ENCODE results near the gene MRPL47.
A peak's percentile ranks its signal among the peaks of the same experiment; 100 is the strongest.

MRPL47 gene

GRCh38 chr3:179590669-179591068 lies 13.8 kb downstream of the MRPL47 start:
- DNase-seq, result no peak

GRCh38 chr3:179589143-179589542 lies 15.3 kb downstream of the MRPL47 start:
- DNase-seq, result no peak

- no peak for DNase-seq
These were observed 23.4 kb downstream of the MRPL47 start for GRCh38 chr3:179580992-179581391.

- DNase-seq, result no peak
These were observed 38.9 kb downstream of the MRPL47 start for GRCh38 chr3:179565496-179565895.

- DNase-seq, result peak; percentile 66
These were observed 41.1 kb downstream of the MRPL47 start for GRCh38 chr3:179563271-179563783.

GRCh38 chr3:179562591-179563270 lies 41.7 kb downstream of the MRPL47 start, which contains the start of gene ACTL6A:
TSS of gene ACTL6A (plus strand) at chr3:179562926. CDS start at chr3:179563093, 167 bp downstream.
- peak; percentile 99 for DNase-seq

GRCh38 chr3:179560791-179561190 lies 43.6 kb downstream of the MRPL47 start:
- DNase-seq, result no peak

GRCh38 chr3:179558742-179559364 lies 45.6 kb downstream of the MRPL47 start:
- DNase-seq, result peak; percentile 35

- no peak for DNase-seq
These were observed 52.9 kb downstream of the MRPL47 start for GRCh38 chr3:179551349-179552105.

- DNase-seq, result no peak
These were observed 57.6 kb downstream of the MRPL47 start for GRCh38 chr3:179546814-179547241.

GRCh38 chr3:179544981-179545645 lies 59.3 kb downstream of the MRPL47 start:
- no peak for DNase-seq

GRCh38 chr3:179542375-179542774 lies 62.1 kb downstream of the MRPL47 start:
- DNase-seq, result no peak

GRCh38 chr3:179541596-179541995 lies 62.8 kb downstream of the MRPL47 start:
- DNase-seq, result no peak

- DNase-seq, result no peak
These were observed 63.3 kb downstream of the MRPL47 start for GRCh38 chr3:179541094-179541493.

Data from stimulated activated CD4-positive, alpha-beta T cell treated with anti-CD3 and anti-CD28 coated beads, Interleukin-4, amount 100 ng/mL, for 1 hour (primary cell).